HG03196 (cell line): ENCODE data around the gene TRIM40.
"Not testable (repeated sequence)": the region's sequence is repeated elsewhere in the genome, so short reads cannot be mapped to it uniquely, and the experiment has no call there.

ENCODE experiments used
- ATAC-seq: cut with Tn5 transposase; IDR thresholded peaks from one replicate; pipeline ENCODE4 v1.9.1; 2021; ENCODE audit not compliant: unreplicated experiment

TRIM40 gene

GRCh38 chr6:30113003-30113759 is 22.8 kb upstream of the TRIM40 start, which contains the start of gene TRIM31:
TSS of gene TRIM31 (minus strand) at chr6:30113090. CDS start at chr6:30112805, 285 bp downstream.
- ATAC-seq: no peak

- ATAC-seq: no peak
Observed at GRCh38 chr6:30113841-30114240, 22.1 kb upstream of the TRIM40 start.

- ATAC-seq: no peak
Observed at GRCh38 chr6:30116724-30117123, 19.2 kb upstream of the TRIM40 start.

- ATAC-seq: not testable (repeated sequence)
Observed at GRCh38 chr6:30118691-30119090, 17.2 kb upstream of the TRIM40 start.

- no peak for ATAC-seq
Observed at GRCh38 chr6:30121446-30122366, 14.2 kb upstream of the TRIM40 start.

- ATAC-seq: no peak
Observed at GRCh38 chr6:30122515-30122914, 13.4 kb upstream of the TRIM40 start.

- no peak for ATAC-seq
Observed at GRCh38 chr6:30127238-30128093, 8.5 kb upstream of the TRIM40 start.

GRCh38 chr6:30129265-30130178 is 6.4 kb upstream of the TRIM40 start:
- no peak for ATAC-seq

GRCh38 chr6:30130179-30130679 is 5.7 kb upstream of the TRIM40 start:
- ATAC-seq: no peak

GRCh38 chr6:30130887-30131862 is 4.8 kb upstream of the TRIM40 start:
- ATAC-seq: peak; percentile 65

GRCh38 chr6:30131947-30132497 is 3.9 kb upstream of the TRIM40 start:
- ATAC-seq: no peak

GRCh38 chr6:30135147-30135546 is 793 bp upstream of the TRIM40 start:
- ATAC-seq: no peak

GRCh38 chr6:30136570-30137286 is 788 bp downstream of the TRIM40 start:
- ATAC-seq: no peak

- ATAC-seq: not testable (repeated sequence)
Observed at GRCh38 chr6:30140240-30140639, 4.3 kb downstream of the TRIM40 start.

- no peak for ATAC-seq
Observed at GRCh38 chr6:30142665-30143064, 6.7 kb downstream of the TRIM40 start.

- ATAC-seq: no peak
Observed at GRCh38 chr6:30143780-30144179, 7.8 kb downstream of the TRIM40 start.

- ATAC-seq: no peak
Observed at GRCh38 chr6:30144811-30145210, 8.9 kb downstream of the TRIM40 start.

- ATAC-seq: no peak
Observed at GRCh38 chr6:30145818-30146217, 9.9 kb downstream of the TRIM40 start.
